GM18505 (cell line): ENCODE measurements around the gene CHN1.

Experiments used
- ATAC-seq: cut with Tn5 transposase; IDR thresholded peaks from one replicate; pipeline ENCODE4 v1.9.1; 2021; ENCODE audit not compliant: unreplicated experiment
- POLR2A ChIP-seq: IDR thresholded peaks from 4 replicates; pipeline ENCODE4 v1.6.1; 2011; ENCODE audit warnings: borderline replicate concordance; ENCODE audit not compliant: insufficient read depth, insufficient read length; ENCODE audit errors: extremely low read depth

Gene CHN1

DNA sequence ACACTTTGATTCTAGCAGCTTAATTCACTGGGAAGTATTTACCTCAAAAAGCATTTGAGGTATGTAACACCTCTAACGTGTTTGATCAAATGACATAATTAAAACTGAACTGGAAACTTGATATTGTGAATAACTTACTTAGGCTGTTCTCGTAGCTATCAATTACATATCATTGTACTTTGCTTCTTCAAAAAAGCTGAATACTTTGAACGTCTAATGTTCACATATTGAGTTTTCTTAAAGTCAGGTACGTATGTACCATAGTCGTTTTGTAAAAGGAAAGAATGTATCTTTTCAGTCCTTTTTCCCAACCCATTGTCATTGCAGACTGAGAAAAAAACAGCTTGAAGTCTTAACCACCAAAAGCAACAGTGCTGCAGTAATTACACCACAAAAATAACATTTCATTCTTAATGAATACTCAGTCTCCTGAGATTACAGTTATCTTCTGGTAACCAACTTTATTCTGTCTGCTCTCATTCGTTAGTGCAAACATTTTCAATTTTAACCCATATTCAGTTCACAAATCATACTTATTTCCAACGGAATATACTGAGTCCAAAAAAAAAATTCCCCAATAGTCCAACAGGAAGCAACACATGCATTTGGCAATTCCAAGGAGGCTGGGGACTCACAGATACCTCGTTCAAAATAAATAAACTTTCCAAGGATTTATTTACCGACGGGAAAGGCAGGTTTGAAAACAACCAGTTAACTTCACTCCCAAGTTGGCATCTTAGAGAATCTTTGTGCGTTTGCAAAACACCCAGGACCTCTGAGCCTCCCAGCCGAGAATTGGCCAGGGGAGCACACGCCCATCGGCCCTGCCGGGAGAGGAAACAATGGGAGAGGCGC is 1.1 kb downstream of the CHN1 start:
- no peak for ATAC-seq
- TF ChIP-seq POLR2A = no peak

DNA sequence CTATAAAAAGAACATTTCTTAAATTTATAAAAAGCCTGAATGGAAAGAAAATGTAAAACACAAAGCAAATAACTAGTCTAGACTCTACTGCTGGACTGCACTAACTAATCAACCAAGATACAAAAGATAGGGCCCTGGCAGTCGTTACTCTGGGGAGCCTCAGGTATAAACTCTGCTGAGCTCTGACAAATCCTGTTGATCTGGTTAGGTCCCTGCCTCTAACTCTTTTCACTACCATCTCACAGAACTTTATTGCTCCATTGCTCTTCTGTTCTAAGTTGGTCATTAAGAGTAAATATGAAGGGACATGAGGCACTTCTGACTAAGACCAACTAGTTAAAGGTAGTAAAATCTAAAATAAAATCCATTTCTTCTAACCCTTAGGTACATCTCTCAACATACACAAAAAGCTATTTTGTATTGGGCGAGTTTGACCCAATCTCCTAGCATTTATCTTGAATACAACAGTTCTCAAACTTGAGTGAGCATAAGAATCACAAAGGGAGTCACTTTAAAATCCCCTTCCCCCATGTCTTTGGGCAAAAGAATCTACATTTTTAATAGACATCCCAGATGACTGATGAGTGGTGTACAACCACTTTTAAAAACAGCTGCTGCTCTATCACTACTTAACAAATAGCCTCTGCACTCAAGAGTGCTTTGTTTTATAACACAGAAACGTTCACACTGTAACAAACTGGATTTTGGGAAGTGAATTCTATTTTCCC is 2.5 kb downstream of the CHN1 start:
- no peak for ATAC-seq
- no peak for TF ChIP-seq POLR2A

DNA sequence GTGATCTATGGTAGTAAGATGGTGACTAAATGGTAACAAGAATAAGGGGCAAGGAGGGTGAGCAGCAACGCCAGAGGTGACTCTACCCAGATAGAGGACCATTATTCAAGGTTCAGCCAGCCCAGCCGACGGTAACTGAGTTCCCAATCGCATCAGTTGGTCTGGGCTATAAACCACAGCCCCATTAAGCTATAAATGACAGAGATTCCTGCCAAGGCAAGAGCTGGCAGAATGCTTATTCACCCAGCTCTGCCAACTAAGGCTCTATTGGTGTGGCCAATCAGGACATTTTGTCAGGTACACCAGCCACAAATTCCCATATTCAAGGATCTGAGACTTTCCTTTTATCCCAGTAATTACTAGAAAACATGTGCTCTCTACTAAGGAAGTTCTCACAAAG is 3.6 kb downstream of the CHN1 start:
- TF ChIP-seq POLR2A = no peak
- no peak for ATAC-seq

DNA sequence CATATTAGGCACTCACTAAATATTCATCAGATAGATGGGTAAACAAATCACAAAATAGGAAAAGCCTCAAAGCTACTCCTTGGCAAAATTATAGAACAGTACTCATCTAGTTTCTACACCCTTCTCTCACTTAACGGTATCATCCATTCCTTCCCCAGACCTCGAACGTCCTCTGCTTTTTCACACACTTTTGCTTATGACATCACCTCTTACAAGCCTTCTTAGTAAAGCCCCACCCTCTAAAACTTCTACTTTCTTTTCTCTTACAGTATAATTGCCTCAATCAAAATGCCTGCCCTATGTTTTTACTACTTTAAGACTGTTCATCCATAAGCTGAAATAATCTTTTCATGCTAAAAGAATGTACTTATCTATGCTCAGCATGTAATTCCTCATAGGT is 8.1 kb downstream of the CHN1 start:
- no peak for TF ChIP-seq POLR2A
- ATAC-seq = no peak

DNA sequence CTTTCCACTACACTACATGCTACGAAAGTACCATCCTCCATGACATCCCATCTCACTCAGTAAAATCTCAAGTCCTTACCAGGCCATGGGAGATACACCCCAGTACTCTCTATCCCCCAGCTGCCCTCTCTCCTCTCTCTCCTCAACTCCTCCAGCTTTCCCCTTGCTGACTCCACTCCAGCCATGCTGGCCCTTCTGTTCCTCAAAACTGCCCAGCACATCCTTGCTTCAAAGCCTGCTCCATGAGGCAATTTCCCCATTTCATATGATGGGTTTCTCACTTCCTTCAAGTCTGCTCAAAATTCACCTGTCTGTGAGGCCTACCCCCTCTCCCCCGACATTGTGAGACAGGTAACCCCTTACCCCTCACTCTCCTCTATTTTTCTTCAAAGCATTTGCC is 8.6 kb downstream of the CHN1 start:
- no peak for TF ChIP-seq POLR2A
- ATAC-seq = no peak

DNA sequence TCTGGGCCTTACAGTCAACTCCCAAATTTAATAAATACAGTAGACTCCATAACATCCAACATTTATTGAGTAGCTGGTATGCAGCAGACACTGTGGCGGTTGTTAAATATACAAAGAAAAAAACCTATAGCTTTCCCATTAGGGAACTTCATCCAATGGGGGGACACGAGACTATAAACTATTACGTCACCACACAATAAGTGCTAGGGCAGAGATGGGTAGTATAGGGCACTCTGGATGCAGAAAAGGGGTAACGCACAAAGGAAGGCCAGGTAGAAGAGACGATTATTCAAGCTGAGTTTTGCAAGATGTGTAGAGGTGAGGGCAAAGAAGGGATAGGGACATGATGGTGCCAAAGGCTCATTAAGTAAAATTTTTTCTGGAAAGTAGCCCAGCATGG is 10.8 kb downstream of the CHN1 start:
- TF ChIP-seq POLR2A = no peak
- no peak for ATAC-seq

DNA sequence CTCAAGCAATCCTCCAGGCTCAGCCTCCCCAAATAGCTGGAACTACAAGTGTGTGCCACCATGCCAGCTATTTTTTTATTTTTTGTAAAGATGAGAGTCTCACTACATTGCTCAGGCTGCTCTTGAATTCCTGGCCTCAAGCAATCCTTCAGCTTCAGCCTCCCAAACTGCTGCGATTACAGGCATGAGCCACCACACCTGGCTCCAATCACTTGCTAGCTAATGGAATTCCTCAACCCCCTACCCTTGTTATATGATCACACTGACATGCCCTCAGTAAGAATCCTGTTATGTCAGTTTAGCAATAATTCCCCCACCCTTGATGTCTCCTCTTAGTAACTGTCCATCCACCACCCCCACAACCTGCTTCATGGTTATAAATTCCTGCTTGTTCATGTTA is 12.3 kb downstream of the CHN1 start:
- ATAC-seq = no peak
- TF ChIP-seq POLR2A = no peak

DNA sequence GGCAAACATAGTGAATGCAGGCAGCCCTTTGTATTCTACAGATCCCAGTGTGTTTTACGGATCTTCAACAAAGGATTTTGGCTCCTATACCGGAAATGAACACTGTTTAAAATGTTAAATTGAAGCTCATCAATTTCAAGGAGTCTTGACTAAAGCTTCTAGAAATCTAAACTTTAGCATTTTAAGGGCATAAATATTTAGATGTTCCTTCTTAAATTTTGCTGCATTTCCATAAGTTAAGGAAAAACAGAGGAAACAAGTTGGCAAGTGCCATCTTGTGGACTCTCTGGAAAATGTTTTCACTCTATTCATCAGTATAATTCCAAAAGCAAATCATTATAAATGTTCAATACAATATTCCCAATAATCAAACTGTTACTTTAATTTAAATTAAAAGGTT is 19.6 kb downstream of the CHN1 start:
- no peak for ATAC-seq
- no peak for TF ChIP-seq POLR2A

DNA sequence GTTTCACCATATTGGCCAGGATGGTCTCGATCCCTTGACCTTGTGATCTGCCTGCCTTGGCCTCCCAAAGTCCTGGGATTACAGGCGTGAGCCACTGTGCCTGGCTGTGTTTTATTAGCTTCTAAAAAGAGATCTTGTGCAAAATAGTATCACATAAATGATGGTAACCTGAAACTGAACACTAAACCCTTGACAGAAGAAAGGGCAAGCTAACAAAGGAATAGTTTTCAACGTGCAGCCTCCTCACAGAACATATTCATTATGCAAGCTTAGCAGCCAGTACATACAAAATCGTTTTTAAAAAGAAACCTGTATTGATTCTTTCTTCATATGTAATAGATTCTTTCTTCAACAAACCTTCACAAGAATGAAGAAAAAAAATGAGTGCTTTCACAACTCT is 20.6 kb downstream of the CHN1 start:
- TF ChIP-seq POLR2A = no peak
- ATAC-seq = no peak

DNA sequence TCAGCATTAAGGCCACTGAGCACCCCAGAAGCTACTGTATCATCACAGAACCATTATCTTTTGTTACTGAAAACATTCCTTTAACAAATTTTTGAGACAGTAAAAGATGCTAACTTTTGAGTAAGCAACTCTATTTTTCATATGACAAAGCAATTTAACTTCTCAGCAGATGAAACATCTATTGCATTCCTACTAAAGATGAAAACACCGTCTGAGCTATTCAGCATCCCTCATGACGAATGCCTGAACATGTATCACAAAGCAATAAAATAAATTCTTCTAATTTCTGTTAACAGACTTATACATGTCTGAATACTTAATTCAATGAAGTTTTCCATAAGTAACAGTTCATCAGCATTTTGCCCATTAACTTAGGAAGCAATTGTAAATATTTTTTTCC is 23.9 kb downstream of the CHN1 start:
- no peak for ATAC-seq
- TF ChIP-seq POLR2A = no peak

DNA sequence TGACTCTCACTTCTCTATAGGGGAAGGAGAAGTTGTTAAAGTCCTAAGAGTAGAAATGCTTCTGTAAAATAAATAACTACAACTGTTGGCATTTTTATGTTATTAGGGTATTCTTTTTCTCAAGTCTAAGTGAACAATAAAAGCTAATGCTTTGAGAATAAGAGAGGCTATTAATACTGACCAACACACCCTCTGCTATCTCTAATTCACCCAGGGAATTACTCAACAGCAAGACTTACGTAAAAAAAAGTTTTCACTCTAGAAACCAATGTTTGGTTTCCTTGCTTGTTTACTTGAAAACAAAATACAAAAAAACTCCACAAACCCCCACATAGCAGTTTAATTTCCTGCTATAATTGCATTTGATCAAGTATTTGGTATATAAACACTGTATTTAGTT is 25.2 kb downstream of the CHN1 start:
- ATAC-seq = no peak

DNA sequence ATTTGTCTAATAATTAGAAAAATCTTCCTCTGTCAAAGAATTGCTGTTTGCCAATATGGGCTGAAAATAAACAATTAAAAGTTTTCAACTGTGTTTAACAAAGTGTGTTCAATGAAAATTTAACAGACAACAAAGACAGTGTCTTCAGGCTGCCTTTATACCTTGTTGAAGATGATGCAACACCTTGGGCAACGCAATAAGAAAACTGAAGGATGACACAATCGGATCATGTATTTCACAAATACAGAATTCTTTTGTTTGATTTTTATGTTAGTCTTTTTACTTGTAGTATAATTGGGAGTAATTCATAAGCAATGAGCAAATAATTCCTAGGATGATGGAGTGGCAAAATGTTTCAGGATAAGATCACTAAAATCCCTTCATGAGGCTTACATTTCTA is 27.8 kb downstream of the CHN1 start:
- no peak for TF ChIP-seq POLR2A
- ATAC-seq = no peak

More for the DNA sequence above, 25.2 kb downstream of the CHN1 start:
- TF ChIP-seq POLR2A = no peak

DNA sequence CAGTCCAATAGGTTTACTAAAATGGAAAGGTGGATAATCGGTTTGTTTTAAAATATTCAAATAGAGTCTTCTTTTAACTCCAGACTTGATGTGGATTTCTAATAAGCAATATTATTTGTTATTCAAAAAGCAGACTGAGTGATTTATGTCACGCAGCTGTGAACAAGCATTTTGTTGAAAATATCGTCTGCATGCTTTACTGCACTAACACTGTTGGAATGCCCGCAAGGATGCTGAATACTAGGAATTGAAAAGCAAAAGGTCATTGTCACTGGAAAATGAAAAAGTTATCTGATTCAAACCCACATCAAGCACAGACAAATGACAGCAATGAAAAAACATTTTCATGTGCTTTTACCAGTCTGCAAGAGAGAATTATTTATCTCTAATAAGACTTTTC is 31.1 kb downstream of the CHN1 start:
- TF ChIP-seq POLR2A = no peak
- no peak for ATAC-seq

DNA sequence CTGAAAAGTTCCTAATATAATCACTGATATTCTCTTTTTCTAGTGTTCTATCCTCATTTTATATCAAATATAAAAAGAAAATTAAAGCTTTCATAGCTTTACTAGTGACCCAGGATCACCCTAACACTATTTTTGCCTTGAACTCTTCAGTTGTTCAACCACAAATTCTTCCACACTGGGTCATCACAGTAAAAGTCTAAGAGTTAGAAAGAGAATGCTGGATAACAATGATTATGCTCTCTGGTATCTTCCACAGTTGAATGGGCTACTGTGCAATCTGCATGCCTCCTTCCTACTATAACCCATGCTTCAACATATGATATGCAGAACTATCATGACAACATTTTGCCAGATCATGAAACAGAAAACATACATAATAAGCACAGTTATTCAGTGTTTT is 32.3 kb downstream of the CHN1 start:
- TF ChIP-seq POLR2A = no peak
- ATAC-seq = no peak

DNA sequence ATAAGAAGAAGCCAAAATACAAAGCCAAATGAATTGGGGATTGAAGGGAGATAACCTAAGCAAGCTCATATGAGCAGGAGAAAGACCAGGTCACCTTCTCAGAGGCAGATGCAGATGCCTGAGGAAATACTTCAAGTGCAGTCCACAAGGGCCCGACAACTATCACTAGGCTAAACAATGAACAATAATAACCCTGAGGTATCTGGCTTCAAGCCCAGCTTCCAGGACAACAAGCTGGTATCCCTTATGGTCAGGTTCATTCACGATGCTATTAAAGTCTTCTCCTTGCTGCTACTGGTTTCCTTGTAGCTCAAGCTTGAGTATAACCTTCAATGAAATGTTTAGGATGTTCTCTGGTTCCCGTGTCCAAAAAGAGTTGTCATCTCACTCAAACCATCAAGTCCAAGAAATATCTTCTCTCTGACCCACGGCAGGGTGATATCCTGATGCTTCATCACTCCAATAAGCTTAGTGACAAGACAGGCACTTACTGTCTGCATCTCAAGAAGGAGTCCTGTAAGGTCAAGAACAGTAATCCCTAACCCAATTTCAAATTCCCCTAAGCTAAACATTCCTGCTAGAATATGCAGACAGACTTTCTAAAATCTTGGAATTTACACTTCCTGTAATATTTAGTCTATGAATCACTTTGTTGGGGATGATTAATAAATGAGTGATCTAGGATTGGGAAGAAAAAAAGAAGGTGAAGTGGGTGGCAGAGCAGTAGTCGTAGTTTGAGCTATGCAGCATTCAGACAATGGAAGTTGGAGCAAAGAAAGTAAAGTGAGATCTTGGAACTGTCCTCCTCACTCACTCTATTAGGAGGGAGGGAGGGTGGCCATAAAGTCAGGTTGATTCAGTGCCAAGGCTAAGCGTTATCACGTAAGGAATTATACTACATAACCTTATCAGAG is 33.1 kb downstream of the CHN1 start:
- ATAC-seq = no peak
- TF ChIP-seq POLR2A = no peak
